Endothelial cell of umbilical vein (primary cell): ENCODE measurements around the gene PLBD2. TPM values are rescaled to one million over a fixed set of nuclear protein-coding genes. Genes with fewer than 3 reads are reported as not detected.

Experiments used
- BruUV-seq: library from RNA; stranded (reverse); fragments of 400-500 nt; replicated peaks from 2 replicates; lab custom pipeline; 2021; lab: Mats Ljungman, UMichigan
- CTCF ChIA-PET: fragments of 300-600, 350-600 bp; sonication (Branson Sonifier 250); formaldehyde crosslinking; loops from one replicate; lab custom pipeline; 2021; ENCODE audit warnings: antibody characterized with exemption, inconsistent platforms; lab: Charles Lee
- POLR2A ChIA-PET: fragments of 300-600, 350-600 bp; sonication (Branson Sonifier 250); formaldehyde crosslinking; loops from one replicate; lab custom pipeline; 2021; ENCODE audit warnings: antibody characterized with exemption, inconsistent platforms; lab: Charles Lee
- DNase-seq: peaks from one replicate; pipeline ENCODE4 v3.0.0-alpha.2; 2011; ENCODE audit warnings: low read depth, low spot score
- FAIRE-seq: peaks from 2 replicates; lab custom pipeline; 2011; peaks lifted over from hg19 to GRCh38; lab: Jason Lieb, UNC
- H2AFZ ChIP-seq: 2 replicates; pipeline ENCODE4 v1.6.0; 2012; ENCODE audit warnings: low read depth, low read length, control low read depth, inconsistent platforms
- H3K27ac ChIP-seq: 2 replicates; pipeline ENCODE4 v1.5.1; 2011; ENCODE audit warnings: low read depth, mild to moderate bottlenecking, control low read depth, low read length, moderate library complexity; ENCODE audit not compliant: insufficient read depth
- H3K27me3 ChIP-seq, 2 experiments: 2 replicates each; pipeline versions ENCODE4 v1.6.0 to v1.6.1; 2011; ENCODE audit warnings: low read length in 2 of 2, mixed read lengths in 1 of 2; ENCODE audit not compliant: control insufficient read depth in 2 of 2, insufficient read depth in 2 of 2
- H3K36me3 ChIP-seq, 2 experiments: 2 replicates in 1 of 2; 3 replicates in 1 of 2; pipeline ENCODE4 v1.5.1; 2011; ENCODE audit warnings: low read length in 2 of 2, mild to moderate bottlenecking in 1 of 2, moderate library complexity in 1 of 2; ENCODE audit not compliant: control insufficient read depth in 2 of 2, insufficient read depth in 2 of 2; ENCODE audit errors: extremely low read depth in 1 of 2
- H3K4me1 ChIP-seq: 3 replicates; pipeline ENCODE4 v1.5.1; 2011; ENCODE audit warnings: mild to moderate bottlenecking, low read length; ENCODE audit not compliant: control insufficient read depth, insufficient read depth; ENCODE audit errors: extremely low read depth
- H3K4me2 ChIP-seq: 2 replicates; pipeline ENCODE4 v1.6.1; 2011; ENCODE audit warnings: low read length, control low read depth, mixed read lengths; ENCODE audit not compliant: insufficient read depth
- H3K4me3 ChIP-seq, 3 experiments: fragments of 200-600 bp in 1 of 3; sonication (generic), shearing (Covaris generic) in 1 of 3; replicated peaks in 1 of 3; 2 replicates each; pipeline ENCODE4 v1.5.1; 2011 to 2016; ENCODE audit warnings: control low read depth in 3 of 3, low read length in 3 of 3, mild to moderate bottlenecking in 2 of 3, inconsistent platforms in 1 of 3, low read depth in 1 of 3, moderate library complexity in 1 of 3; ENCODE audit not compliant: insufficient read depth in 1 of 3
- H3K79me2 ChIP-seq: 2 replicates; pipeline ENCODE4 v1.6.0; 2012; ENCODE audit warnings: low read length, inconsistent platforms; ENCODE audit not compliant: control insufficient read depth, insufficient read depth
- H3K9ac ChIP-seq: replicated peaks from 2 replicates; pipeline ENCODE3; 2011; ENCODE audit warnings: low read length, control low read depth; ENCODE audit not compliant: insufficient read depth; ENCODE audit errors: extremely low read depth
- H3K9me1 ChIP-seq: replicated peaks from 3 replicates; pipeline ENCODE4 v1.6.0; 2011; ENCODE audit warnings: mild to moderate bottlenecking, low read length; ENCODE audit not compliant: control insufficient read depth, insufficient read depth; ENCODE audit errors: extremely low read depth
- H3K9me3 ChIP-seq: replicated peaks from 2 replicates; pipeline ENCODE4 v1.5.1; 2012; ENCODE audit warnings: low read length, inconsistent platforms; ENCODE audit not compliant: control insufficient read depth, insufficient read depth
- H4K20me1 ChIP-seq: replicated peaks from 2 replicates; pipeline ENCODE3; 2011; ENCODE audit warnings: mild to moderate bottlenecking, low read length; ENCODE audit not compliant: control insufficient read depth, insufficient read depth; ENCODE audit errors: extremely low read depth
- CTCF ChIP-seq, 2 donors: IDR thresholded peaks; 1 replicate in 1 of 2; 2 replicates in 1 of 2; pipeline ENCODE4 v1.5.1; 2011; ENCODE audit warnings: low read length in 2 of 2, mild to moderate bottlenecking in 2 of 2, moderate library complexity in 2 of 2, control low read depth in 1 of 2, inconsistent platforms in 1 of 2, low read depth in 1 of 2; ENCODE audit not compliant: insufficient read depth in 1 of 2; ENCODE audit errors: extremely low read depth in 1 of 2
- EZH2 ChIP-seq: IDR thresholded peaks from 2 replicates; pipeline ENCODE4 v1.6.1; 2012; ENCODE audit warnings: borderline replicate concordance, low read depth, mild to moderate bottlenecking, moderate library complexity, low read length, inconsistent platforms; ENCODE audit not compliant: severe bottlenecking
- FOS ChIP-seq: IDR thresholded peaks from 2 replicates; pipeline ENCODE4 v1.6.1; 2011; ENCODE audit warnings: mild to moderate bottlenecking, low read length, moderate library complexity, borderline replicate concordance; ENCODE audit not compliant: insufficient read depth
- GATA2 ChIP-seq: IDR thresholded peaks from 2 replicates; pipeline ENCODE4 v1.7.0; 2011; ENCODE audit warnings: low read depth, mild to moderate bottlenecking, moderate library complexity, mixed read lengths, low read length; ENCODE audit not compliant: insufficient read length, insufficient read depth
- JUN ChIP-seq: IDR thresholded peaks from 2 replicates; pipeline ENCODE4 v1.6.1; 2011; ENCODE audit warnings: borderline replicate concordance, low read depth; ENCODE audit not compliant: insufficient read length, insufficient read depth
- MAX ChIP-seq: IDR thresholded peaks from 2 replicates; pipeline ENCODE4 v1.6.1; 2011; ENCODE audit not compliant: insufficient read depth, insufficient read length
- MYC ChIP-seq: IDR thresholded peaks from one replicate; pipeline ENCODE4 v1.6.1; 2011; ENCODE audit warnings: mild to moderate bottlenecking, low read depth, low read length
- POLR2A ChIP-seq: IDR thresholded peaks from 2 replicates; pipeline ENCODE4 v1.6.1; 2012; ENCODE audit warnings: low read depth, mild to moderate bottlenecking, control low read depth, low read length
- POLR2AphosphoS5 ChIP-seq: IDR thresholded peaks from 2 replicates; pipeline ENCODE4 v1.6.1; 2012; ENCODE audit warnings: low read depth, mild to moderate bottlenecking, control low read depth, low read length, moderate library complexity; ENCODE audit not compliant: insufficient read depth
- dilution Hi-C: fragments of 300-500 bp; cut with MboI; formaldehyde crosslinking; loops from one replicate; pipeline ENCODE4 v1.15.0; 2019; ENCODE audit warnings: low sequenced_read_pairs; ENCODE audit not compliant: extremely low pct_ligation_motif_present
- intact Hi-C: fragments of 100-400 bp; cut with micrococcal nuclease; formaldehyde crosslinking; loops from one replicate; pipeline ENCODE4 v1.10.0; 2022
- polyA plus RNA-seq, 4 experiments: library from polyadenylated mRNA; depleted of rRNA in 3 of 4; stranded (reverse) in 3 of 4; unstranded in 1 of 4; fragments of >200 nt; gene quantifications; 2 replicates each; pipeline versions ENCODE4 v1.2.1 to v1.2.3, GENCODE V29; 2011 to 2012; ENCODE audit warnings: missing spikeins in 1 of 4
- total RNA-seq: library from RNA; stranded (reverse); gene quantifications from 2 replicates; pipeline ENCODE4 v1.2.3, GENCODE V29; 2021

PLBD2 gene
- total and polyA plus RNA-seq, 2 donors (not counting 3 experiments of a cell fraction or from before 2014, with no cell fraction given) = 24.4 to 46.8 TPM

- CTCF ChIA-PET = interaction anchor here (2.6 kb wide), 1 partner anchor 79 kb away, joined by 7 read pairs; no protein-coding TSS in a partner anchor
- Histone ChIP-seq H3K4me2 (no peak overlapping the region), H3K27ac (no peak overlapping the region), H3K4me3 (no peak overlapping the region), H3K36me3 (no peaks in the 10 kb centered on the region), H3K79me2 (no peaks in the 10 kb centered on the region), H2AFZ (no peak overlapping the region), H4K20me1 (no peaks in the 10 kb centered on the region), H3K27me3 (no peaks in the 10 kb centered on the region), H3K9me3 (no peaks in the 10 kb centered on the region), H3K9me1 (no peaks in the 10 kb centered on the region), H3K9ac (no peak overlapping the region), H3K4me1 (no peaks in the 10 kb centered on the region)
- intact Hi-C loops = no loop called here
- dilution Hi-C loops = no loop called here
- no peak for FAIRE-seq
- POLR2A ChIA-PET = no interaction called here
- BruUV-seq = no TSS peak
- TF ChIP-seq POLR2AphosphoS5 = no peak
- no peak for TF ChIP-seq JUN
- TF ChIP-seq GATA2 = no peak
- no peak for TF ChIP-seq MYC
- no peak for TF ChIP-seq POLR2A
- no peak for TF ChIP-seq EZH2
- TF ChIP-seq CTCF (IDR thresholded peaks at IDR 0.05; ENCODE audit: extremely low read depth in 1 of 2, insufficient read depth in 1 of 2, low read depth in 1 of 2, low read length in 2 of 2) = no peak
- TF ChIP-seq MAX = no peak
- TF ChIP-seq FOS = no peak
- no peak for DNase-seq
These were observed 12.0 kb upstream of the PLBD2 start for GRCh38 chr12:113346353-113346752.
